Adrenal gland (tissue), 12 donors: ENCODE data around the gene IHH. TPM values are rescaled to one million over a fixed set of nuclear protein-coding genes. Genes with fewer than 3 reads are reported as not detected.

ENCODE experiments used
- DNase-seq, 7 donors: peaks; one replicate each; pipeline ENCODE4 v3.0.0-alpha.2; 2019 to 2020
- H3K27ac ChIP-seq, 5 donors: fragments of 200-600 bp; sonication (generic) in 4 of 5; 1 replicate in 3 of 5; 2 replicates in 2 of 5; pipeline versions ENCODE4 v1.5.1 to v1.8.0; 2016 to 2020; ENCODE audit warnings: mild to moderate bottlenecking in 1 of 5
- H3K27me3 ChIP-seq: fragments of 200-600 bp; 2 replicates; pipeline ENCODE4 v1.8.0; 2021
- H3K36me3 ChIP-seq, 2 donors: fragments of 200-600 bp; replicated peaks in 1 of 2; 1 replicate in 1 of 2; 2 replicates in 1 of 2; pipeline versions ENCODE4 v1.5.1 to v1.8.0; 2018 to 2022
- H3K4me1 ChIP-seq, 2 donors: fragments of 200-600 bp; replicated peaks in 1 of 2; 1 replicate in 1 of 2; 2 replicates in 1 of 2; pipeline versions ENCODE4 v1.5.1 to v1.8.0; 2018 to 2021
- H3K4me3 ChIP-seq, 4 donors: fragments of 200-600 bp; sonication (generic) in 3 of 4; one replicate each; pipeline ENCODE4 v1.5.1; 2016 to 2018
- H3K9me3 ChIP-seq, 3 donors: fragments of 200-600 bp; sonication (generic) in 1 of 3; replicated peaks in 1 of 3; 1 replicate in 2 of 3; 2 replicates in 1 of 3; pipeline versions ENCODE4 v1.5.1 to v1.8.0; 2016 to 2021
- CTCF ChIP-seq, 6 experiments: fragments of 450-650 bp in 4 of 6; fragments of 200-600 bp in 2 of 6; sonication (generic) in 1 of 6; IDR thresholded peaks; 1 replicate in 5 of 6; 2 replicates in 1 of 6; pipeline versions ENCODE4 v1.5.1 to v1.8.0; 2016 to 2021; ENCODE audit warnings: antibody characterized with exemption in 6 of 6, mild to moderate bottlenecking in 2 of 6, moderate library complexity in 1 of 6
- POLR2A ChIP-seq, 2 donors: fragments of 450-650 bp; IDR thresholded peaks; one replicate each; pipeline ENCODE4 v1.6.1; 2017; ENCODE audit warnings: antibody characterized with exemption in 2 of 2, mild to moderate bottlenecking in 2 of 2, moderate library complexity in 1 of 2
- WGBS, 4 donors: extraction: QIAGEN DNeasy Blood & Tissue Kit in 2 of 4; methylation state at CpG; one replicate each; pipeline versions ENCODE4 v1.1.5 to v1.1.7; 2013 to 2017; 5-methylcytosine and 5-hydroxymethylcytosine counted together
- intact Hi-C, 2 donors: fragments of 100-400 bp; cut with DNase I; formaldehyde crosslinking; loops; one replicate each; pipeline versions ENCODE4 v1.14.1 to v1.15.0; 2022 to 2023
- polyA plus RNA-seq, 3 donors: library from polyadenylated mRNA; stranded (reverse); fragments of 200-250 nt in 2 of 3; fragments of 350-450 nt in 1 of 3; fragmentation: Illumina TruSeq in 1 of 3; extraction: RNeasy Lipid Tissue Mini Kit (QIAGEN cat#74804) in 1 of 3; gene quantifications; one replicate each; pipeline ENCODE4 v1.2.3, GENCODE V29; 2013 to 2014
- total RNA-seq, 9 donors: library from RNA; depleted of rRNA in 4 of 9; stranded (reverse); fragments of >200 nt in 4 of 9; fragments of 120-200 nt in 1 of 9; fragmentation: NEBNext Ultra II Directional in 1 of 9; extraction: Animal tissue kit (Norgen Biotek cat#: 25700) in 1 of 9; gene quantifications; one replicate each; pipeline versions ENCODE4 v1.1.0 to v1.2.4, GENCODE V29; 2013 to 2023
- donor health status: healthy with polysubstance abuse.
- donor health status: Bipolar disorder and iron deficiency.
- donor health status: DM: yes; HTN: yes; CAD: no.
- donor health status: DM: no; HTN: no; CAD: no.
- donor health status: DM: no; HTN: no; CAD: no.
- donor health status: DM: yes; HTN: yes; CAD: no.

The IHH gene
- total and polyA plus RNA-seq, 12 donors = 0.11 to 0.17 TPM; not detected in 10

GRCh38 chr2:219090436-219091299 is 29.9 kb upstream of the IHH start:
- no peak for DNase-seq
- Histone ChIP-seq H3K36me3 (no peaks in the 10 kb centered on the region), H3K4me1 (no peaks in the 10 kb centered on the region), H3K4me3 (no peak overlapping the region), H3K27ac (no peak overlapping the region), H3K9me3 (no peaks in the 10 kb centered on the region), H3K27me3 (no peaks in the 10 kb centered on the region)
- intact Hi-C loops = no loop called here
- no peak for TF ChIP-seq POLR2A (IDR thresholded peaks at IDR 0.05)
- no peak for TF ChIP-seq CTCF (IDR thresholded peaks at IDR 0.05)
- WGBS, 4 donors = 73 to 82% (median 81%) methylated on average over 4 of the region's 4 CpGs

- WGBS, 4 donors = 94 to 98% (median 97%) methylated on average over 4 of the region's 4 CpGs
- H3K4me3 ChIP-seq = no peak overlapping the region
- no peaks in the 10 kb centered on the region for H3K36me3 ChIP-seq
- H3K27ac ChIP-seq = no peak overlapping the region
- no peaks in the 10 kb centered on the region for H3K27me3 ChIP-seq
- no peaks in the 10 kb centered on the region for H3K9me3 ChIP-seq
- intact Hi-C loops = no loop called here
- TF ChIP-seq POLR2A (IDR thresholded peaks at IDR 0.05) (no peak), CTCF (IDR thresholded peaks at IDR 0.05) (no peak)
- no peak for DNase-seq
- H3K4me1 ChIP-seq = no peaks in the 10 kb centered on the region
Measured at GRCh38 chr2:219089330-219089729, 28.6 kb upstream of the IHH start.

- no peak for DNase-seq
- Histone ChIP-seq H3K4me1 (no peaks in the 10 kb centered on the region), H3K4me3 (no peak overlapping the region), H3K27ac (no peak overlapping the region), H3K27me3 (no peaks in the 10 kb centered on the region), H3K9me3 (no peaks in the 10 kb centered on the region), H3K36me3 (no peaks in the 10 kb centered on the region)
- 90 to 100% (median 94%) methylated on average over 1 of the region's 1 CpG for WGBS, 4 donors
- TF ChIP-seq POLR2A (IDR thresholded peaks at IDR 0.05) (no peak), CTCF (IDR thresholded peaks at IDR 0.05) (no peak)
- intact Hi-C loops = no loop called here
Measured at GRCh38 chr2:219087848-219088247, 27.1 kb upstream of the IHH start.

- Histone ChIP-seq H3K4me3 (no peak overlapping the region), H3K9me3 (no peaks in the 10 kb centered on the region), H3K27ac (no peak overlapping the region), H3K36me3 (no peaks in the 10 kb centered on the region), H3K27me3 (no peaks in the 10 kb centered on the region), H3K4me1 (no peaks in the 10 kb centered on the region)
- 86 to 90% (median 88%) methylated on average over 5 of the region's 5 CpGs for whole genome bisulfite sequencing, 4 donors
- intact Hi-C loops = no loop called here
- TF ChIP-seq POLR2A (IDR thresholded peaks at IDR 0.05) (no peak), CTCF (IDR thresholded peaks at IDR 0.05) (no peak)
- no peak for DNase-seq
Measured at GRCh38 chr2:219087361-219087760, 26.6 kb upstream of the IHH start.
